Omental fat pad (tissue), 4 donors: Measurements from ENCODE around the gene GLA. TPM values are rescaled to one million over a fixed set of nuclear protein-coding genes. Genes with fewer than 3 reads are reported as not detected.

Experiments
- ATAC-seq: fragments of 150-250 bp; one replicate; pipeline ENCODE4 v1.9.1; 2016; ENCODE audit warnings: mild to moderate bottlenecking, moderate library complexity; ENCODE audit not compliant: low FRiP score
- DNase-seq: peaks from one replicate; pipeline ENCODE4 v3.0.0-alpha.2; 2019; ENCODE audit warnings: low spot score
- total RNA-seq, 4 donors: library from RNA; depleted of rRNA; stranded (reverse); fragments of >200 nt; gene quantifications; one replicate each; pipeline ENCODE4 v1.1.0, GENCODE V29; 2016
- TF ChIP-seq, protein P1 (sequence below), 3 donors: fragments of 450-650 bp; IDR thresholded peaks; one replicate each; pipeline ENCODE4 v1.5.1; 2016 to 2017; ENCODE audit warnings: antibody characterized with exemption in 3 of 3, mild to moderate bottlenecking in 3 of 3, moderate library complexity in 2 of 3

The GLA gene
- total RNA-seq, 4 donors from 2014 or later = 26.4 to 101 (median 49.7) TPM

- ATAC-seq = no peak
- no peak for DNase-seq
- TF ChIP-seq, protein P1, sequence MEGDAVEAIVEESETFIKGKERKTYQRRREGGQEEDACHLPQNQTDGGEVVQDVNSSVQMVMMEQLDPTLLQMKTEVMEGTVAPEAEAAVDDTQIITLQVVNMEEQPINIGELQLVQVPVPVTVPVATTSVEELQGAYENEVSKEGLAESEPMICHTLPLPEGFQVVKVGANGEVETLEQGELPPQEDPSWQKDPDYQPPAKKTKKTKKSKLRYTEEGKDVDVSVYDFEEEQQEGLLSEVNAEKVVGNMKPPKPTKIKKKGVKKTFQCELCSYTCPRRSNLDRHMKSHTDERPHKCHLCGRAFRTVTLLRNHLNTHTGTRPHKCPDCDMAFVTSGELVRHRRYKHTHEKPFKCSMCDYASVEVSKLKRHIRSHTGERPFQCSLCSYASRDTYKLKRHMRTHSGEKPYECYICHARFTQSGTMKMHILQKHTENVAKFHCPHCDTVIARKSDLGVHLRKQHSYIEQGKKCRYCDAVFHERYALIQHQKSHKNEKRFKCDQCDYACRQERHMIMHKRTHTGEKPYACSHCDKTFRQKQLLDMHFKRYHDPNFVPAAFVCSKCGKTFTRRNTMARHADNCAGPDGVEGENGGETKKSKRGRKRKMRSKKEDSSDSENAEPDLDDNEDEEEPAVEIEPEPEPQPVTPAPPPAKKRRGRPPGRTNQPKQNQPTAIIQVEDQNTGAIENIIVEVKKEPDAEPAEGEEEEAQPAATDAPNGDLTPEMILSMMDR (IDR thresholded peaks at IDR 0.05) = no peak
Measured at GRCh38 chrX:101399825-101400224, 7.9 kb downstream of the GLA start.

DNA sequence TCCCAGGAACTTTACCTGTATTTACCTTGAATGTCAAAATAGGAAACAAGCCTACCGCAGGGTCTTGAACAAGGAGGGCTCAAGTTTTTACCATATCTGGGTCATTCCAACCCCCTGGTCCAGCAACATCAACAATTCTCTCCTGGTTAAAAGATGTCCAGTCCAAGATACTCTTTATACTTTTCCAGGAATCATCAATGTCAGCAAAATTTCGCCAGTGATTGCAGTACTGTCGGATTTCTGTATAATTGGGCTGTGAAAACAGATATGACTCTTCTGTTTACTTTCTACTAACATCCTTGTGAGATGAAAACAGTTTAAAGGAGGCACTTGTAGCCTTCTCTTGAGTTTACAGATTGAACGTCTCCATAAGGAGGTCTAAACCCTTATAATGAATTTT lies 9.0 kb downstream of the GLA start:
- TF ChIP-seq, protein P1 (IDR thresholded peaks at IDR 0.05) = no peak
- ATAC-seq = no peak
- DNase-seq = no peak

DNA sequence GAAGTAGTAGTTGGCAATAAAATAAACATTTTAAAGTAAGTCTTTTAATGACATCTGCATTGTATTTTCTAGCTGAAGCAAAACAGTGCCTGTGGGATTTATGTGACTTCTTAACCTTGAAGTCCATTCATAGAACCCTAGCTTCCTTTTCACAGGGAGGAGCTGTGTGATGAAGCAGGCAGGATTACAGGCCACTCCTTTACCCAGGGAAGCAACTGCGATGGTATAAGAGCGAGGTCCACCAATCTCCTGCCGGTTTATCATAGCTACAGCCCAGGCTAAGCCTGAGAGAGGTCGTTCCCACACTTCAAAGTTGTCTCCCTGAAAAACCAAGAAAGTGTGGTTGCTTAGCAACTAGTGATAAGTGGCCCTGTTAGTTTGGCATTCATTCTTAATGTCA lies 9.9 kb downstream of the GLA start:
- TF ChIP-seq, protein P1 (IDR thresholded peaks at IDR 0.05) = no peak
- ATAC-seq (no peak), DNase-seq (no peak)

- TF ChIP-seq, protein P1 (IDR thresholded peaks at IDR 0.05) = no peak
- peak; percentile 33 for ATAC-seq
- no peak for DNase-seq
Measured at GRCh38 chrX:101395789-101396188, 11.9 kb downstream of the GLA start.

DNA sequence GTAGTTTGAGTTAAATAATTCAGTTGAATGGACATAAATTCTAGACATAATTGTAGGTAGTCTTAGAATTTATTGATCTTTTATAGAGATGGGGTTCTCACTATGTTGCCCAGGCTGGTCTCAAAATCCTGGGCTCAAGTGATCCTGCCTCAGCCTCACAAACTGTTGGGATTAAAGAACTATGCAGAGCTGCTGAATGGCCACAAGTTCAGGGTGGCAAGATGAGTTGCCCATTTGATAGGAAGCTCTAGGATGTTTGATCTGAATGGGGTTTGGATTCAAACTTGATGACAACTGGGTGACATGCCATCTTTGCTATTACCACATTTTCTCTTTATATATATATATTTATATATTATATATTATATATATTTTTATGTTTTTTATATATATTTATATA lies 13.4 kb downstream of the GLA start:
- TF ChIP-seq, protein P1 (IDR thresholded peaks at IDR 0.05) = no peak
- ATAC-seq (no peak), DNase-seq (no peak)

DNA sequence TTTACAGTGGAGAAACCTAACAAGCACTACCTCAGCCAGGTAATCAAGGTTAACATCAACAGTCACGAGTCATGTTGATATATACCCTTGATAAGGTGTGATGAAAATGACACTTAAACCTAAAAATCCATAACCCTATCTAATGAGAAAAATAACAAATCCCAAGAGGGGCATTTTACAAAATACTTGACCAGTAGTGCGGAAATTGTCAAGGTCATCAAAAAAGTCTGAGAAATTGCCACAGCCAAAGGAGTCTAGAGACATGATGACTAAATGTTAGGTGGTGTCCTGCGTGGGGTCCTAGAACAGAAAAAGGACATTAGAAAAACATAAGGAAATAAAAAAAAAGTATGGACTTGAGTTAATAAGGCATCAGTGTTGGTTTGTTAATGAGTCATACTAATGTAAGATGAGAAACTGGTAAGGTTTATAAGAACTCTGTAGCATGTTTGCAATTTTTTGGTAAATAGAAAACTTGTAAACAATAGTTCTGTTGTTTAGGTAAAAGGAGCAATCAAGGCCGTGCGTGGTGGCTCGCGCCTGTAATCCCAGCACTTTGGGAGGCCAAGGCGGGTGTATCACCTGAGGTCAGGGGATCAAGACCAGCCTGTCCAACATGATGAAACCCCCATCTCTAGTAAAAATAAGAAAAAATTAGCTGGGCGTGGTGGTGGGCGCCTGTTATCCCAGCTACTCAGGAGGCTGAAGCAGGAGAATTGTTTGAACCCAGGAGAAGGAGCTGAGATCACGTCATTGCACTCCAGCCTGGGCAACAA lies 14.0 kb downstream of the GLA start:
- no peak for DNase-seq
- no peak for ATAC-seq
- TF ChIP-seq, protein P1 (IDR thresholded peaks at IDR 0.05) = no peak

DNA sequence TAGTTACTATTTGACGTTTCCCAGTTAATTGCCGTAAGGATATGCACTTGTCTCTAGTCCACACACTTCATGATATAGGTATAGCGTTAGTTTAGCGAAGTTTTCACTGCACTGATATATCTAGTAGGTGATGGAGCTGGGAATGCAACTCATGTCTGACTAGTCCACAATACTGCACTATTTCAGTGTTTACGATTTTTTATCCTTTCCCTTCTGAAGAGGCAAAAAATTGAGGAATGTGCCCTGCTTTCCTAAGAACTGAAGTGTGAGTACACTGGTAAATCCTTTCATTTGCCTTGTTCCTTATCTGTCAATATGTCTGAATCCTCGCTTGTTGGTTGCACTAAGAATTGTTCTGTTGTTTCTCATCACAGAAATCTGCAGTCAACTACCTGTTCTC lies 15.9 kb downstream of the GLA start:
- TF ChIP-seq, protein P1 (IDR thresholded peaks at IDR 0.05) = no peak
- ATAC-seq = no peak
- no peak for DNase-seq
